H1 (cell line): ENCODE measurements around the gene PLEKHG5. TPM values are rescaled to one million over a fixed set of nuclear protein-coding genes. Genes with fewer than 3 reads are reported as not detected.

Experiments
- CHD7 ChIP-seq: fragments of 300-600 bp; sonication (generic); IDR thresholded peaks from 2 replicates; pipeline ENCODE4 v1.7.1; 2012; ENCODE audit warnings: low read length, moderate library complexity, mild to moderate bottlenecking, inconsistent platforms; ENCODE audit not compliant: insufficient replicate concordance
- CTCF ChIP-seq, 3 experiments: IDR thresholded peaks; 1 replicate in 2 of 3; 2 replicates in 1 of 3; pipeline versions ENCODE4 v1.5.1 to v1.6.1; 2011; ENCODE audit warnings: low read length in 3 of 3, mild to moderate bottlenecking in 3 of 3, inconsistent platforms in 2 of 3, low read depth in 1 of 3, moderate library complexity in 1 of 3; ENCODE audit not compliant: insufficient read depth in 1 of 3; ENCODE audit errors: control extremely low read depth in 1 of 3
- MAX ChIP-seq: IDR thresholded peaks from 2 replicates; pipeline ENCODE4 v1.6.1; 2012; ENCODE audit warnings: inconsistent platforms
- POLR2AphosphoS5 ChIP-seq: IDR thresholded peaks from 2 replicates; pipeline ENCODE4 v1.6.1; 2011; ENCODE audit warnings: low read depth, low read length
- SIRT6 ChIP-seq: IDR thresholded peaks from one replicate; pipeline ENCODE4 v1.7.1; 2012; ENCODE audit warnings: low read length, inconsistent platforms
- polyA plus RNA-seq, 7 experiments: library from polyadenylated mRNA; depleted of rRNA in 3 of 7; stranded (reverse) in 5 of 7; unstranded in 2 of 7; fragments of >200 nt in 5 of 7; fragments of 200-250 nt in 2 of 7; gene quantifications; 1 replicate in 5 of 7; 2 replicates in 1 of 7; 4 replicates in 1 of 7; pipeline versions ENCODE4 v1.2.1 to v1.2.3, GENCODE V29; 2011 to 2013; ENCODE audit warnings: missing spikeins in 2 of 7, mixed read lengths in 2 of 7
- total RNA-seq: library from RNA; stranded (reverse); fragmentation: NEBNext Ultra II Directional; extraction: Animal tissue kit (Norgen Biotek cat#: 25700); gene quantifications from 2 replicates; pipeline ENCODE4 v1.2.1, GENCODE V29; 2021

The PLEKHG5 gene
- total and polyA plus RNA-seq, 2 of the 8 experiments (the other 6 are each of a cell fraction or from before 2014, with no cell fraction given): 10.4 to 13.8 TPM

- no peak for TF ChIP-seq CHD7
- TF ChIP-seq POLR2AphosphoS5: no peak
- no peak for TF ChIP-seq MAX
- TF ChIP-seq CTCF (IDR thresholded peaks at IDR 0.05; ENCODE audit: control extremely low read depth in 1 of 3, insufficient read depth in 1 of 3, low read depth in 1 of 3, low read length in 3 of 3): no peak
- no peak for TF ChIP-seq SIRT6
These were observed 8.3 kb downstream of the PLEKHG5 start (continued) for GRCh38 chr1:6483017-6483760.
